Glutamatergic neuron (in vitro differentiated cells): ENCODE data around the gene THBS1. TPM values are rescaled to one million over a fixed set of nuclear protein-coding genes. Genes with fewer than 3 reads are reported as not detected.

Experiments
- DNase-seq: peaks from one replicate; pipeline ENCODE4 v3.0.0; 2022
- H3K27ac Mint-ChIP-seq: one replicate; pipeline ENCODE4 v1.8.0; 2020; ENCODE audit warnings: mild to moderate bottlenecking, mixed read lengths, inconsistent platforms; ENCODE audit not compliant: unreplicated experiment
- H3K27me3 Mint-ChIP-seq: one replicate; pipeline ENCODE4 v1.8.0; 2020; ENCODE audit warnings: mild to moderate bottlenecking, moderate library complexity, mixed read lengths, inconsistent platforms; ENCODE audit not compliant: unreplicated experiment
- H3K36me3 Mint-ChIP-seq: one replicate; pipeline ENCODE4 v1.8.0; 2020; ENCODE audit warnings: mild to moderate bottlenecking, mixed read lengths, inconsistent platforms; ENCODE audit not compliant: unreplicated experiment
- H3K4me1 Mint-ChIP-seq: one replicate; pipeline ENCODE4 v1.8.0; 2020; ENCODE audit warnings: mild to moderate bottlenecking, low read depth, mixed read lengths, inconsistent platforms; ENCODE audit not compliant: unreplicated experiment
- H3K4me3 Mint-ChIP-seq: one replicate; pipeline ENCODE4 v1.8.0; 2020; ENCODE audit warnings: mild to moderate bottlenecking, mixed read lengths, inconsistent platforms; ENCODE audit not compliant: unreplicated experiment
- H3K9me3 Mint-ChIP-seq: one replicate; pipeline ENCODE4 v1.8.0; 2020; ENCODE audit warnings: mild to moderate bottlenecking, moderate library complexity, mixed read lengths, inconsistent platforms; ENCODE audit not compliant: unreplicated experiment
- total RNA-seq: library from RNA; stranded (reverse); fragmentation: NEBNext Ultra II Directional; extraction: Animal tissue kit (Norgen Biotek cat#: 25700); gene quantifications from one replicate; pipeline ENCODE4 v1.2.1, GENCODE V29; 2021; ENCODE audit not compliant: unreplicated experiment
- TF ChIP-seq, protein P1 (sequence below): fragments of 200-600 bp; sonication (generic); IDR thresholded peaks from one replicate; pipeline ENCODE4 v1.5.0; 2021; ENCODE audit not compliant: partially characterized antibody, unreplicated experiment

Gene THBS1
- total RNA-seq, 1 donor from 2014 or later: 0.83 TPM

DNA sequence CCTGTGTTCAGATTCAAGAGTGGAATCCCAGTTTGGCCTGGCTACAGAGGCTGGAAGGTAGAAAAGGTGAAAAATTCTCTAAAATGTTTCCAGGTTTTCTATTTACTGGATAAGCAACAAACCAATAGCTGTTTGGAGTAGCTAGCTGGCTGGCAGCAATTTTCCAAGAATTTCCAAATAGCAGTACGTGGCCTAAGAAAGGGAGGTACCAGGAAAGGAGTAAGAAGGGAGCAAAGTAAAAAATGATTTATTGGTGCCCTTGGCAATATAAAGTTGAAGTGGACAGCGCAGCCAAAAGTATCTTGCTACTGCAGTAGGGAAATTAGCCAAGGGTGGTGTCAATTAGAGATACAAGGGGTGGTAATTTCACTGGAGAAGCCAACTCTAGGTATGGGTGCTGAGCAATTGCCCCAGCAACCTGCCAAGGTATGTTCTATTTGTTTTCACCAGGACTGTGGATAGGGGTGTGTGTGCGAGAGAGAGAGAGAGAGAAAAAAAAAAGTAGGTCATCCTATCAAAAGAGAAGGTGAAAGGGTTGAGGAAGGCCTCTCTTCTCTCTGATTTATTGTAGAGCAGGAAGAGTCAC, 40.8 kb upstream of the THBS1 start:
- TF ChIP-seq, protein P1, sequence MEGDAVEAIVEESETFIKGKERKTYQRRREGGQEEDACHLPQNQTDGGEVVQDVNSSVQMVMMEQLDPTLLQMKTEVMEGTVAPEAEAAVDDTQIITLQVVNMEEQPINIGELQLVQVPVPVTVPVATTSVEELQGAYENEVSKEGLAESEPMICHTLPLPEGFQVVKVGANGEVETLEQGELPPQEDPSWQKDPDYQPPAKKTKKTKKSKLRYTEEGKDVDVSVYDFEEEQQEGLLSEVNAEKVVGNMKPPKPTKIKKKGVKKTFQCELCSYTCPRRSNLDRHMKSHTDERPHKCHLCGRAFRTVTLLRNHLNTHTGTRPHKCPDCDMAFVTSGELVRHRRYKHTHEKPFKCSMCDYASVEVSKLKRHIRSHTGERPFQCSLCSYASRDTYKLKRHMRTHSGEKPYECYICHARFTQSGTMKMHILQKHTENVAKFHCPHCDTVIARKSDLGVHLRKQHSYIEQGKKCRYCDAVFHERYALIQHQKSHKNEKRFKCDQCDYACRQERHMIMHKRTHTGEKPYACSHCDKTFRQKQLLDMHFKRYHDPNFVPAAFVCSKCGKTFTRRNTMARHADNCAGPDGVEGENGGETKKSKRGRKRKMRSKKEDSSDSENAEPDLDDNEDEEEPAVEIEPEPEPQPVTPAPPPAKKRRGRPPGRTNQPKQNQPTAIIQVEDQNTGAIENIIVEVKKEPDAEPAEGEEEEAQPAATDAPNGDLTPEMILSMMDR: no peak
- no peaks in the 10 kb centered on the region for H3K27me3 Mint-ChIP-seq
- H3K27ac Mint-ChIP-seq: no peak overlapping the region
- H3K4me3 Mint-ChIP-seq: no peak overlapping the region
- H3K4me1 Mint-ChIP-seq: peaks cover 2% of the 10 kb centered on the region
- H3K36me3 Mint-ChIP-seq: peaks cover 5% of the 10 kb centered on the region
- DNase-seq: no peak
- H3K9me3 Mint-ChIP-seq: peaks cover 2% of the 10 kb centered on the region

DNA sequence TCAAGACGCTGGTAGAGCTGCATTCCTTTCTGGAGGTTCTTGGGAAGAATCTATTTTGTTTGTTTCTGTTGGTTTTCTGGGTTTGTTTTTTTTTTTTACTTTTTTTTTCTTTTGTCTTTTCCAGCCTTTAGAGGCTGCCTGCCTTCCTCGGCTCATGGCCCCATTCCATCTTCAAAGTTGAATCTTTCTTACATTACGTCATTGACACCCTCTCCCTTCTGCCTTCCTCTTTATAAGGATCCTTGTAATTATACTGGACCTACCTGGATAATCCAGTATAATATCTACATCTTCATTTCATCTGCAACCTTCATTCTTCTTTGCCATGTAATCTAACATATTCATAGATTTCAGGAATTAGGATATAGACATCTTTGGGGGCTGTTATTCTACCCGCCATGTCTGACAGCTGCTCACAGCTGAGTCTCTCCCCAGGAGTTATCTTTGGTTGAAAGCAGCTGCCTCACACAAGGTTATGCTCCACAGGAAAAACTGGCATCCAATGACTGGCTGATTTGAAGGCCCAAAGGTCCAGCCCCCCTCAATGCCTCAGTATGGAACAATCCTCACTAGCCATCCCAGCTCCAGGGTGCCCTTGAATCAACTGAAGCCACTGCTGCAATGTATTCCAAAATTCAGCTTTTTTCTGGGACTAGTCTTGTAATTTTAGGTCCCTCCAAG, 38.4 kb upstream of the THBS1 start:
- Mint-ChIP-seq H3K9me3 (peaks cover 4% of the 10 kb centered on the region), H3K27ac (no peak overlapping the region), H3K4me1 (no peaks in the 10 kb centered on the region), H3K4me3 (no peak overlapping the region), H3K27me3 (no peaks in the 10 kb centered on the region), H3K36me3 (peaks cover 6% of the 10 kb centered on the region)
- TF ChIP-seq, protein P1: no peak
- no peak for DNase-seq

DNA sequence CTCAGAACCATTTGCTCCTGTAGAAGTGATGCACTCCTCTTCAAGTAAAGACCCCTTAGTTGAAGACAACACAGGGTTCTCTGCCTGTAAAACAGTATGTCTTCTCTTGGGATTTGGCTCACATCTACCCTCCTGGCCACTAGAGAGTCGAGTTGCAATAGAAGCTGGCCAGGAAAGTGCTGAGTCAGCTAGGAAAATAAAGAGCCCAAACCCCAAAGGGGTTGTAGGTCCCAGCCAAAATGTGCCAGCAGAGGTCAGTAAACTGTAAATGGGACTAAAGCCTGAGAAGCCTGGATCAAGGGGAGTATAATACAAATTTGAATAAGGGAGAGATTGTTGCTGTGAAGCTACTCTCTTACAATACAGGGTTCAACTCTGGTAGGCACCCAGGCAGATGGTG, 37.2 kb upstream of the THBS1 start:
- Mint-ChIP-seq H3K36me3 (peaks cover 6% of the 10 kb centered on the region), H3K27ac (no peak overlapping the region), H3K4me3 (no peak overlapping the region), H3K9me3 (peaks cover 4% of the 10 kb centered on the region), H3K27me3 (no peaks in the 10 kb centered on the region), H3K4me1 (no peaks in the 10 kb centered on the region)
- TF ChIP-seq, protein P1: no peak
- DNase-seq: no peak

DNA sequence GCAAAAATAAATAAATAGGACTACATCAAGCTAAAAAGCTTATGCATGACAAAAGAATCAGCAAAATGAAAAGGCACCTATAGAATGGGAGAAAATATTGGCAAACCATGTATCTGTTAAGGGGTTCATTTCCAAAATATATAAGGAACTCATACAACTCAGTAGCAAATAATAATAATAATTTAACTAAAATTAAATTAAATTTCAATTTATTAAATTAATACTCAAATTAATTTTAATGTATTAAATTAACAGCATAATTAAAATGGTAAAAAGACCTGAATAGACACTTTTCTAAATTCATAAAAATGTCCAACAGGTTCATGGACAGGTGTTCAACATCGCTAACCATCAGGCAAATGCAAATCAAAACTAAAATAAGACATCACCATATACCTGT, 34.0 kb upstream of the THBS1 start:
- Mint-ChIP-seq H3K9me3 (peaks cover 4% of the 10 kb centered on the region), H3K4me1 (no peaks in the 10 kb centered on the region), H3K27ac (no peak overlapping the region), H3K36me3 (peaks cover 6% of the 10 kb centered on the region), H3K27me3 (no peaks in the 10 kb centered on the region), H3K4me3 (no peak overlapping the region)
- DNase-seq: no peak
- TF ChIP-seq, protein P1: no peak

GRCh38 chr15:39548561-39548960, 32.3 kb upstream of the THBS1 start:
- no peak for DNase-seq
- Mint-ChIP-seq H3K9me3 (peaks cover 4% of the 10 kb centered on the region), H3K4me3 (no peak overlapping the region), H3K27me3 (no peaks in the 10 kb centered on the region), H3K27ac (no peak overlapping the region), H3K4me1 (no peaks in the 10 kb centered on the region), H3K36me3 (peaks cover 6% of the 10 kb centered on the region)
- TF ChIP-seq, protein P1: no peak
